ENCODE data around the gene KRTAP1-4. TPM values are rescaled to one million over a fixed set of nuclear protein-coding genes. Genes with fewer than 3 reads are reported as not detected.

The KRTAP1-4 gene
- total and polyA plus RNA-seq, 7 experiments from 2014 or later, result not detected

- no peaks in the 10 kb centered on the region for H3K27me3 ChIP-seq (ENCODE audit: control insufficient read depth in 2 of 2, insufficient read depth in 2 of 2, low read length in 2 of 2)
- Mint-ChIP-seq H3K9me3 (no peaks in the 10 kb centered on the region), H3K27ac (no peak overlapping the region), H3K4me3 (no peak overlapping the region), H3K4me1 (no peaks in the 10 kb centered on the region), H3K36me3 (no peaks in the 10 kb centered on the region), H3K27me3 (peaks cover 0 to 5% (median 0%) of the 10 kb centered on the region in 5 donors)
- no peak overlapping the region for H3K27ac ChIP-seq (ENCODE audit: low read depth, low read length)
- intact Hi-C loops (cut with micrococcal nuclease), result no loop called here
- DNase-seq (no peak), ATAC-seq (no peak)
- no peaks in the 10 kb centered on the region for H3K36me3 ChIP-seq (ENCODE audit: control insufficient read depth in 2 of 3, insufficient read depth in 3 of 3, low read length in 3 of 3)
- ChIA-PET CTCF (no interaction called here), POLR2A (no interaction called here)
- H3K4me1 ChIP-seq (ENCODE audit: control insufficient read depth in 2 of 2, insufficient read depth in 2 of 2, low read length in 2 of 2), result no peaks in the 10 kb centered on the region
- no peak overlapping the region for H3K4me3 ChIP-seq (ENCODE audit: low read length)
- no peaks in the 10 kb centered on the region for H3K9me3 ChIP-seq (ENCODE audit: control insufficient read depth in 2 of 3, low read length in 3 of 3)
Measured at GRCh38 chr17:41009936-41010335, 20.1 kb downstream of the KRTAP1-4 start.

DNA sequence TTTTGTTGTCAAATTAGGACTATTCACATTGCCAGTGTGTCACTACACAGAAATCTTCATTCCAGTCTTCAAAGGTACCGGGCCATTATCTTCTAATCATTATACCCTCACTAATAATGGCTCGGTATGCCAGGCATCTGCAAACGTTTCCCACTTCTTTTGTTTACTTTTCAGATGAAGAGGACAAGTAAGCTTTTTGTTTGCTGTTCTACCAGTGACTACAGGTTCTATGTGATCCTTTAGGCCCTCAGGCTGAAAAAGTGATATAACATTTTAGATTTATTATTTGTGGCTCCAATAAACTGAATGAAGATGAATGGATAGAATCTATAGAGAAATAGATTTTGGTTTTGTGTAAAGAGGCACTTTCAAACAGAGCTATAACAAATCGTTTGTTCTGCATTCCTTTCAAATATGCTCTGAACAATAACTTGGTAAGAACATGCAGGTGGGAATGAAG is 20.7 kb downstream of the KRTAP1-4 start:
- no peaks in the 10 kb centered on the region for H3K36me3 Mint-ChIP-seq
- intact Hi-C loops (cut with micrococcal nuclease), result no loop called here

GRCh38 chr17:41008811-41009210 is 21.2 kb downstream of the KRTAP1-4 start, which contains the start of gene KRTAP3-1:
Gene KRTAP3-1, minus strand, starts transcription at chr17:41009128. Its CDS starts 54 bp downstream, at chr17:41009074.
- Mint-ChIP-seq H3K36me3 (no peaks in the 10 kb centered on the region), H3K4me3 (no peak within 1 kb of the TSS), H3K27me3 (peaks cover 0 to 7% (median 4%) of the 10 kb centered on the region in 5 donors), H3K27ac (peak within 1 kb of the TSS in 1 of 9 donors; percentile 39), H3K9me3 (no peaks in the 10 kb centered on the region), H3K4me1 (no peaks in the 10 kb centered on the region)
- POLR2A ChIA-PET, result no interaction called here
- H3K36me3 ChIP-seq (ENCODE audit: control insufficient read depth in 2 of 3, insufficient read depth in 3 of 3, low read length in 3 of 3), result no peaks in the 10 kb centered on the region
- no peak for ATAC-seq
- H3K4me3 ChIP-seq (ENCODE audit: low read length), result no peak within 1 kb of the TSS
- CTCF ChIA-PET, result no interaction called here
- H3K9me3 ChIP-seq (ENCODE audit: control insufficient read depth in 2 of 3, low read length in 3 of 3), result no peaks in the 10 kb centered on the region
- DNase-seq, result no peak
- no peaks in the 10 kb centered on the region for H3K27me3 ChIP-seq (ENCODE audit: control insufficient read depth in 2 of 2, insufficient read depth in 2 of 2, low read length in 2 of 2)
- H3K27ac ChIP-seq (ENCODE audit: low read depth, low read length), result no peak within 1 kb of the TSS
- intact Hi-C loops (cut with micrococcal nuclease), result no loop called here
- no peaks in the 10 kb centered on the region for H3K4me1 ChIP-seq (ENCODE audit: control insufficient read depth in 2 of 2, insufficient read depth in 2 of 2, low read length in 2 of 2)

More for the DNA sequence above, 20.7 kb downstream of the KRTAP1-4 start:
- no peak for ATAC-seq
- Mint-ChIP-seq H3K9me3 (no peaks in the 10 kb centered on the region), H3K27me3 (peaks cover 0 to 6% (median 4%) of the 10 kb centered on the region in 5 donors), H3K4me3 (no peak overlapping the region), H3K4me1 (no peaks in the 10 kb centered on the region), H3K27ac (no peak overlapping the region)
- Histone ChIP-seq H3K27ac (ENCODE audit: low read depth, low read length) (no peak overlapping the region), H3K4me1 (ENCODE audit: control insufficient read depth in 2 of 2, insufficient read depth in 2 of 2, low read length in 2 of 2) (no peaks in the 10 kb centered on the region), H3K4me3 (ENCODE audit: low read length) (no peak overlapping the region), H3K9me3 (ENCODE audit: control insufficient read depth in 2 of 3, low read length in 3 of 3) (no peaks in the 10 kb centered on the region), H3K27me3 (ENCODE audit: control insufficient read depth in 2 of 2, insufficient read depth in 2 of 2, low read length in 2 of 2) (no peaks in the 10 kb centered on the region), H3K36me3 (ENCODE audit: control insufficient read depth in 2 of 3, insufficient read depth in 3 of 3, low read length in 3 of 3) (no peaks in the 10 kb centered on the region)
- DNase-seq, result no peak
- CTCF ChIA-PET, result no interaction called here
- POLR2A ChIA-PET, result no interaction called here

DNA sequence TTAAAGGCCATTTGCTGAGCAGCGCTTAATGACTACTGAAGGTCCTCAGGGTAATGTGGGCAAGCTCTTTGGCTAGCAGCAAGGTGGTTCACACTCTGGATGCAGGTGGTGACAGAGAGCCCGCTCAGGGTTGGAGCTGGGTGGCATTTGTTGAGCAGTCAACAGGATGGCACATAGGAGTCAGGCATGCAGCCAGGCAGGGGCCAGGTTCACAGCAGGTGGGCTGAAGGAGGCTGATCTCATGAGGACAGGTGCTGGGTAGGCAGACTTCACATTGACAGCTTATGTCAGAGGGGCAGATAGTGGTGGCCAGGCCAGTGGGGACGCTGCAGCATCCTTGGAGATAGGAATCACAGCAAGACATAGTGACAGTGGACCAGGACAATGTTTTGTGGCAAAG is 25.6 kb downstream of the KRTAP1-4 start:
- H3K4me1 Mint-ChIP-seq, result no peaks in the 10 kb centered on the region
- intact Hi-C loops (cut with micrococcal nuclease), result no loop called here
- no peaks in the 10 kb centered on the region for H3K36me3 Mint-ChIP-seq
- no peaks in the 10 kb centered on the region for H3K27me3 ChIP-seq (ENCODE audit: control insufficient read depth in 2 of 2, insufficient read depth in 2 of 2, low read length in 2 of 2)
- POLR2A ChIA-PET, result no interaction called here
- DNase-seq, result no peak
- no peaks in the 10 kb centered on the region for H3K4me1 ChIP-seq (ENCODE audit: control insufficient read depth in 2 of 2, insufficient read depth in 2 of 2, low read length in 2 of 2)
- no peak overlapping the region for H3K4me3 Mint-ChIP-seq
- peaks cover 0 to 12% (median 5%) of the 10 kb centered on the region in 5 donors for H3K27me3 Mint-ChIP-seq
- H3K27ac Mint-ChIP-seq, result no peak overlapping the region
- ATAC-seq, result no peak
- H3K9me3 ChIP-seq (ENCODE audit: control insufficient read depth in 2 of 3, low read length in 3 of 3), result no peaks in the 10 kb centered on the region
- H3K9me3 Mint-ChIP-seq, result peaks cover 0 to under 1% (median 0%) of the 10 kb centered on the region in 11 donors
- CTCF ChIA-PET, result no interaction called here
- no peak overlapping the region for H3K27ac ChIP-seq (ENCODE audit: low read depth, low read length)
- no peak overlapping the region for H3K4me3 ChIP-seq (ENCODE audit: low read length)
- no peaks in the 10 kb centered on the region for H3K36me3 ChIP-seq (ENCODE audit: control insufficient read depth in 2 of 3, insufficient read depth in 3 of 3, low read length in 3 of 3)

- no peak overlapping the region for H3K4me3 Mint-ChIP-seq
- H3K4me1 Mint-ChIP-seq, result no peaks in the 10 kb centered on the region
- no peaks in the 10 kb centered on the region for H3K27me3 ChIP-seq (ENCODE audit: control insufficient read depth in 2 of 2, insufficient read depth in 2 of 2, low read length in 2 of 2)
- DNase-seq (no peak), ATAC-seq (no peak)
- H3K4me3 ChIP-seq (ENCODE audit: low read length), result no peak overlapping the region
- H3K4me1 ChIP-seq (ENCODE audit: control insufficient read depth in 2 of 2, insufficient read depth in 2 of 2, low read length in 2 of 2), result no peaks in the 10 kb centered on the region
- H3K27ac Mint-ChIP-seq, result no peak overlapping the region
- no peaks in the 10 kb centered on the region for H3K36me3 ChIP-seq (ENCODE audit: control insufficient read depth in 2 of 3, insufficient read depth in 3 of 3, low read length in 3 of 3)
- H3K9me3 Mint-ChIP-seq, result peaks cover 0 to 1% (median 0%) of the 10 kb centered on the region in 11 donors
- peaks cover 1 to 12% (median 10%) of the 10 kb centered on the region in 5 donors for H3K27me3 Mint-ChIP-seq
- CTCF ChIA-PET, result no interaction called here
- intact Hi-C loops (cut with micrococcal nuclease), result no loop called here
- no peak overlapping the region for H3K27ac ChIP-seq (ENCODE audit: low read depth, low read length)
- POLR2A ChIA-PET, result no interaction called here
- H3K9me3 ChIP-seq (ENCODE audit: control insufficient read depth in 2 of 3, low read length in 3 of 3), result no peaks in the 10 kb centered on the region
- no peaks in the 10 kb centered on the region for H3K36me3 Mint-ChIP-seq
Measured at GRCh38 chr17:41003926-41004325, 26.1 kb downstream of the KRTAP1-4 start.

DNA sequence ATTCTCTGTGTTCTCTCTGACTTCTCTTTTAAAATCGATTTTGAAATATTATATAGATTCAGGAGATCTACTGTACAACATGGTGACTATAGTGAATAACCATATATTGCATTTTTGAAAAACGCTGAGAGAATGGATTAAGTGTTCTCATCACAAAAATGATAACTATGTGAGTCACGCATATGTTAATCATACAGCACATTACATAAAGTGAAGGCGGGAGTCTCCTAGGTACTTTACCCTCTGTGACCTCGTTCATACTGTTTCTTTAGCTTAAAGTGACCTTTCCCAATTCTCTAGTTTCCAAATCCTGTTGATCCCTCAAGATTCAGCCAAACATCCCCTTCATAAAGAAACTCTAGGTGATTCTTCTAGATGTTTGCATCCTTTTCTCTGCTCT is 27.2 kb downstream of the KRTAP1-4 start:
- Mint-ChIP-seq H3K27me3 (peaks cover 6 to 23% (median 17%) of the 10 kb centered on the region in 5 donors), H3K4me3 (no peak overlapping the region), H3K27ac (no peak overlapping the region), H3K36me3 (no peaks in the 10 kb centered on the region), H3K9me3 (peaks cover 0 to 1% (median 0%) of the 10 kb centered on the region in 11 donors), H3K4me1 (no peaks in the 10 kb centered on the region)
- ChIA-PET POLR2A (no interaction called here), CTCF (no interaction called here)
- DNase-seq (no peak), ATAC-seq (no peak)
- H3K27ac ChIP-seq (ENCODE audit: low read depth, low read length), result no peak overlapping the region
- no peaks in the 10 kb centered on the region for H3K9me3 ChIP-seq (ENCODE audit: control insufficient read depth in 2 of 3, low read length in 3 of 3)
- H3K4me1 ChIP-seq (ENCODE audit: control insufficient read depth in 2 of 2, insufficient read depth in 2 of 2, low read length in 2 of 2), result no peaks in the 10 kb centered on the region
- H3K36me3 ChIP-seq (ENCODE audit: control insufficient read depth in 2 of 3, insufficient read depth in 3 of 3, low read length in 3 of 3), result no peaks in the 10 kb centered on the region
- H3K4me3 ChIP-seq (ENCODE audit: low read length), result no peak overlapping the region
- no peaks in the 10 kb centered on the region for H3K27me3 ChIP-seq (ENCODE audit: control insufficient read depth in 2 of 2, insufficient read depth in 2 of 2, low read length in 2 of 2)
- intact Hi-C loops (cut with micrococcal nuclease), result no loop called here

- H3K36me3 ChIP-seq (ENCODE audit: control insufficient read depth in 2 of 3, insufficient read depth in 3 of 3, low read length in 3 of 3), result no peaks in the 10 kb centered on the region
- no peaks in the 10 kb centered on the region for H3K27me3 ChIP-seq (ENCODE audit: control insufficient read depth in 2 of 2, insufficient read depth in 2 of 2, low read length in 2 of 2)
- H3K27ac ChIP-seq (ENCODE audit: low read depth, low read length), result no peak overlapping the region
- ATAC-seq (no peak), DNase-seq (no peak)
- Mint-ChIP-seq H3K36me3 (no peaks in the 10 kb centered on the region), H3K9me3 (peaks cover 0 to 1% (median 0%) of the 10 kb centered on the region in 11 donors), H3K27me3 (peaks cover 9 to 33% (median 26%) of the 10 kb centered on the region in 5 donors), H3K4me1 (no peaks in the 10 kb centered on the region), H3K4me3 (no peak overlapping the region), H3K27ac (no peak overlapping the region)
- intact Hi-C loops (cut with micrococcal nuclease), result no loop called here
- no peaks in the 10 kb centered on the region for H3K9me3 ChIP-seq (ENCODE audit: control insufficient read depth in 2 of 3, low read length in 3 of 3)
- H3K4me1 ChIP-seq (ENCODE audit: control insufficient read depth in 2 of 2, insufficient read depth in 2 of 2, low read length in 2 of 2), result no peaks in the 10 kb centered on the region
- ChIA-PET POLR2A (no interaction called here), CTCF (no interaction called here)
- H3K4me3 ChIP-seq (ENCODE audit: low read length), result no peak overlapping the region
Measured at GRCh38 chr17:41001795-41002194, 28.2 kb downstream of the KRTAP1-4 start.
